GM21825 (cell line): ENCODE measurements around the gene BCL2L13.

ENCODE experiments used
- ATAC-seq: cut with Tn5 transposase; IDR thresholded peaks from one replicate; pipeline ENCODE4 v1.9.1; 2021; ENCODE audit warnings: mild to moderate bottlenecking, moderate library complexity; ENCODE audit not compliant: unreplicated experiment

The BCL2L13 gene

DNA sequence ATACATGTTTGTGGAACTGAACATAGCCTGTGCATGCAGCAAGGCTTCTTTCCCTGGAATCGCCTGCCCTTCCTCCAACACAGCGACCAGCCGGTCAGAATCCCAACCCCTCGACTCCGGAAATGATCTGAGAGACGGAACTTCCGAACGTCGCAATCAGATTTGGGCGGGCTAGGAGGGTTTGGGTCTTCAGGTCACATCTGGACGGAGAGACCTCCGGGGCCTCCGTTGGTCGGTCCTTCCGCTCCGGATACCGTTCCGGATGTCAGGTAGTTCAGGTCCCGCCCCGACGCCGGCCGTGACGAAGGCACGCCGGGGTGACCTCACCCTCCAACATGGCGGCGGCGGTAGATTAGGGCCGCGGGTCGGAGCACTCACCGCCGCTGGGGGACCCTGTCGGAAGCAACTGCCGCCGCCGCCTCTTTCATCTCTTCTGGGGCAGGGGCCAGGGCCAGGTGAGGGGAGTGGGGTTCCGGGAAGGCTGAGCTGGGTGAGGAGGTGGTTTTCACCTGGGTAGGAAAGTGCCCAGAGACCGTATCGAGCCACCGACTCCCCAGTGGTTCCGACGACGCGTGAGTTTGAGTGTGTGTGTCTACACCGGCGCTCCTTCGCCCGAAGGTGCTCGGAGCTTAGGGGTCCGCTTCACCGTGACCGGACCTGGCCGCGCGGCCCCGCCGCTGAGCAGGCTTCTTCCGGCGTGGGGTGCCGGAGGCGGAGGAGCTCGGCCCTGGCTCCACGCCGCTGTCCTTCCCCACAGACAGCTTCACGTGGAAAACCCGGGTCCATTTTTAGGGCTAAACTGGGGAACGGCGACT, at the start of gene BCL2L13:
Gene BCL2L13, plus strand, starts transcription at position 326 of the 815 bp plus-strand sequence. CDS start 16,955 bp downstream, outside the sequence.
- peak; percentile 80 for ATAC-seq

GRCh38 chr22:17589810-17590375, 48.7 kb upstream of the BCL2L13 start:
- ATAC-seq: no peak

DNA sequence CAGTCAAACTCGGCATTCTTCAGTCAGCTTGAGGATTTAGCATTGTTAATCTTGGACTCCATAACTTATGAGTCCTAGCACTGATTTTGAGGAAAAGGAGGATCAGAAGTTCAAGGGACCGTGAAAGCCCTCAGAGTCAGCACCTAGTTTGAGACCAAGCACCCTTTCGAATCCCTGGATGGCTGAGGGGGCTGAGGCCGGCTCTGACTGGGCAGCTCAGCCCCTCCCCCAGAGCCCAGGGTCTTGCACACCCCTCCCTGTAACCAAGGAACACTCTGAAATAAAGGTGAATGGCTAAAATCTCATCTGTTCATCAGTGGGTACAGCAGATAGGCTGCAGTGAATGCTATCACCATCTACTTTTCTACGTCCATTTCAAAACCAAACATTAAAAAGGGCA, 48.0 kb upstream of the BCL2L13 start:
- ATAC-seq: no peak

DNA sequence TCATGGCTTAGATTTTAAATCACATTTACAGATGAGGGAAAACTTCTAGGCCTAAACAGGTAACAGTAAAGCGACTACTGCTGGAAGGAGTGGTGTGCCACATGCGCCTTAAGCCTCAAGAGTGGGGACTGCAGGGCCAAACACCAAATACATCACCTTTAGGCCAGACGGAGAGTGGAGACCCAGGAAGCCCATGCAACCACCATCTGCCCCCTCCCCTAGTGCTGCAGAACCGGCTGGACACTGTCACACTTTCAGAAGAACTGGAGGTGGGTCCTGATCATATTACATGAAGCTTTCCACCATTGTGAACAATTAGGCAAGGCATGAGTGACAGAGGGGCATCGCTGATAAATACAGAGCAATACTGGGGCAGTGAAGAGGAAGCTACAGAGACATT, 46.4 kb upstream of the BCL2L13 start:
- no peak for ATAC-seq

GRCh38 chr22:17596226-17596625, 42.3 kb upstream of the BCL2L13 start:
- ATAC-seq: no peak

- ATAC-seq: no peak
Observed at GRCh38 chr22:17597217-17597616, 41.3 kb upstream of the BCL2L13 start.

- ATAC-seq: no peak
Observed at GRCh38 chr22:17598318-17598717, 40.2 kb upstream of the BCL2L13 start.

DNA sequence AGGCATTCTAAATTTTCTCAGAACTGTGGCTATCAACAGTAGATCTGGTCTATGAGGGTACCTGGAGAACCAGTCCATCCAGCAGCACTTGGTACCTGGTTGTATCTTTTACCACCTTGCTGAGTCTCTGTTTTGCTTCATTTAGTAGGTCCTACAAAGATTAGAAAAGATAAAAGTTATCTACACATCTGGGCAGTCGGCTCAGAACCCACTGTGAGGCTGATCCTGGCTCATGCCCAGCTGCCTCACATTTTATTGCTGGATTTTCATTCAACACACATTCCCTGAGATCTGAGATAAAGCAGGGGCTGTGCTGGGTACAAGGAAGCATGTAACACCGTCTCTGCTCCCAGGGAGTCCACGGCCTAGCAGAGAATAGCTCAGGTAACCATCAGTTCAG, 37.5 kb upstream of the BCL2L13 start:
- ATAC-seq: no peak

DNA sequence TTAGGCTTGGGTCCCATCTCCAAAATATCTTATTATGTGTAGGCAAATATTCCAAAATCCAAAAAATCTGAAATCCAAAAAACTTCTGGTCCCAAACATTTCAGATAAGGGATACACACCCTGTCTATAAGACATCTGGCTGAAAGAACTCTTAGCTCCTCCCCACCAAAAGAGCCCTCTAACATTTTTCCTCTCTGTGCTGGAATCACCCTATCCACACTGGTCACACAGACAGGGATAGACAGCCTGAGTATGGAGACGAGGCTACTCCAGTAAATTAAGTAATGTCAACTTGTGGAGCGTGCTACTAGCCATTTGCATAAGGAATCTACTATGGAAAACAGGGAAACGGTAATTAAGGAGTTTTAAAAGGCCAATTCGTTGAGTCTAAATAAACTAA, 34.9 kb upstream of the BCL2L13 start:
- no peak for ATAC-seq

DNA sequence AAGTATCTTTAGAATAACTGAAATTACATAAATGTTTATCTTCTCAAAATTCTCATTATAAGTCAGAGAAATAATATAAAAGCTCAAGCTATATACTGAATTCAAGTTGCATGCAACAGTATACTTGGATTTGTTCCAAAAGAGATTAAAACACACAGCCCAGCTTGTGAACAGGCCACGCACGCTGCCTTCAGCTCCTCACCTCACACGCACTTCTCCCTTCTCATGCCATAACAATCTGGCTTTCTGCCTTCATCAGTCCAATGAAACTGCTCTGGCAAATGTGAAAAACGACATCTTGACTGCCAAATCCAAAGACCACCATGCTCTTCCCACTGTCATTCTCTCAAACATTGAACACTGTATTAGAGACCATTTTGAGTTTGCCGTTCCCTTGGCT, 32.1 kb upstream of the BCL2L13 start:
- no peak for ATAC-seq

GRCh38 chr22:17607891-17608521, 30.6 kb upstream of the BCL2L13 start:
- ATAC-seq: no peak

GRCh38 chr22:17612057-17612456, 26.5 kb upstream of the BCL2L13 start:
- no peak for ATAC-seq

DNA sequence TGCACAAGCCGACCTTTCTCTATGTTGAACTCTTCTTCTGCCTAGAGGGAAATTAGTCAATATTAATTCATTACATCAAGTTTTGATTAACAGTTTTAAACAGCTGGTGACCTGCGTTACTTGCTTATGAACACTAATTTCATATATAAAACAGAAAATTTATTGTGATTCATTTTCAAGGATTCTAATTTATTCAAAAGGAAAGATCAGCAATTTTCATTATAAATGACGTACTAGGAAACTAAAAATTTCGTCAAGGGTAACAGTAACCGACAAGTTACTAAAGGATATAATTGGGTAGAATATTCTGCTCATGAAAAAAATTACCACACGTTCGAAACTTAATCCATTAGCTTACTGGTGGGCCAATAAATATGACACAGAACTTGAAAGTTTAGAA, 25.3 kb upstream of the BCL2L13 start:
- ATAC-seq: no peak

GRCh38 chr22:17627961-17628405, 10.6 kb upstream of the BCL2L13 start:
- ATAC-seq: no peak

GRCh38 chr22:17628406-17629172, 10.0 kb upstream of the BCL2L13 start, which contains the start of gene ATP6V1E1:
TSS of gene ATP6V1E1 (minus strand) at chr22:17628749. CDS start at chr22:17628635, 114 bp downstream.
- ATAC-seq: peak; percentile 98

GRCh38 chr22:17629173-17629489, 9.4 kb upstream of the BCL2L13 start:
- ATAC-seq: no peak

GRCh38 chr22:17629641-17630040, 8.9 kb upstream of the BCL2L13 start:
- ATAC-seq: no peak

- ATAC-seq: no peak
Observed at GRCh38 chr22:17631076-17631565, 7.4 kb upstream of the BCL2L13 start.

DNA sequence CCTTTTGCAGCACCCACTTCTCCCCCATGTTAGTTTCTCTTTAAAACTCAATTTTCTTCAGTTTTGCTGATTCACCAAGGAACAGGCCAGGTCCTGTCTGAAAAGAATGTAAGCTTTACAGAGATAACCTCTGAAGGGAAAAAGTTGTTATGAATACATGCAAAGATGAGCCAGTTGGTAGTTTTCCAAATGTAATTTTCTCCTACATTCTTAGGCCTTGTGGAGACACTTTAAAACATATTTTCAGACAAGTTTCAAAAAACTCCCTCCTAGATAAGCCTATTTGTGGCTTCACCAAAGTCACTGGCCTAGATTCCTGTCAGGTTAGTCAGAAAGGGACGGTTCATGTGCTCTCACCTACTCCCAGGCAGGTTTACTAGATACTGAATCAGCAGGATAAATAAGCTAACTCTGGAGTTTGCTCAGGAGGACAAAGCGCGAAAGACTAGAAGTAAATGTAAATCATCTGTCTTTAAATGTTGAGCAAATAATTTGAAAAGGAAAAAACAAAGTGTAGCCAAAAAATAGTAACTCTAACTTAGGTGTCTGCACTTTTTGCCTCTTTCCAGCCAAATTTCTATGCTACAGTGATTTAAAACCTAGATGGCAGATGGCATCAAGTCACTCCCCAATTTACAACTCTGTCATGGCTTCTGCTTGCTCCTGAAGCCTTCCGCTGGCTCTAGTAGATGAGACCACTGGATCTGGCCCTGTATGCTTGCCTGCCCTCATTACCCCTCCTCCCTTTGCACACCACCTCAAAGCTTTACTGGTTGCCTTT, 5.2 kb upstream of the BCL2L13 start:
- no peak for ATAC-seq

DNA sequence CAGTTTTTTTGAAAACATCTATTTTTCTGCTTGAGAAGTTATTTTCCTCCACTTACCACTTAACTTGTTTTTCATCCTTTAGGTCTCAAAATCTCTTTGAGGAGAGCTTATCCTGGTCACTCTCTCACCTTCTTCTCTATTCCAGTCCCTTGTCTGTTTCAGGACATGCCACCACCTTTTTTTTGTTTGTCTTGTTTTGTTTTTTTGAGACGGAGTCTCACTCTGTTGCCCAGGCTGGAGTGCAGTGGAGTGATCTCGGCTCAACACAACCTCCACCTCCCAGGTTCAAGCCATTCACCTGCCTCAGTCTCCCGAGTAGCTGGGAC, 4.6 kb upstream of the BCL2L13 start:
- ATAC-seq: no peak

GRCh38 chr22:17634696-17635095, 3.9 kb upstream of the BCL2L13 start:
- ATAC-seq: no peak
